Prostate gland (tissue), 2 donors: Measurements from ENCODE around the gene HDAC4.

Experiments
- POLR2A ChIP-seq: fragments of 450-650 bp; IDR thresholded peaks from one replicate; pipeline ENCODE4 v1.6.1; 2016; ENCODE audit warnings: antibody characterized with exemption, mild to moderate bottlenecking
- POLR2AphosphoS5 ChIP-seq: sonication (generic); formaldehyde crosslinking; IDR thresholded peaks from one replicate; pipeline ENCODE4 v1.6.1; 2017; ENCODE audit warnings: antibody characterized with exemption
- TF ChIP-seq, protein P1 (sequence below), 4 experiments: fragments of 200-600 bp in 2 of 4; fragments of 450-650 bp in 2 of 4; sonication (generic) in 2 of 4; IDR thresholded peaks; 1 replicate in 3 of 4; 2 replicates in 1 of 4; pipeline ENCODE4 v1.5.1; 2016 to 2019; ENCODE audit warnings: antibody characterized with exemption in 4 of 4, mild to moderate bottlenecking in 2 of 4, moderate library complexity in 2 of 4

DNA sequence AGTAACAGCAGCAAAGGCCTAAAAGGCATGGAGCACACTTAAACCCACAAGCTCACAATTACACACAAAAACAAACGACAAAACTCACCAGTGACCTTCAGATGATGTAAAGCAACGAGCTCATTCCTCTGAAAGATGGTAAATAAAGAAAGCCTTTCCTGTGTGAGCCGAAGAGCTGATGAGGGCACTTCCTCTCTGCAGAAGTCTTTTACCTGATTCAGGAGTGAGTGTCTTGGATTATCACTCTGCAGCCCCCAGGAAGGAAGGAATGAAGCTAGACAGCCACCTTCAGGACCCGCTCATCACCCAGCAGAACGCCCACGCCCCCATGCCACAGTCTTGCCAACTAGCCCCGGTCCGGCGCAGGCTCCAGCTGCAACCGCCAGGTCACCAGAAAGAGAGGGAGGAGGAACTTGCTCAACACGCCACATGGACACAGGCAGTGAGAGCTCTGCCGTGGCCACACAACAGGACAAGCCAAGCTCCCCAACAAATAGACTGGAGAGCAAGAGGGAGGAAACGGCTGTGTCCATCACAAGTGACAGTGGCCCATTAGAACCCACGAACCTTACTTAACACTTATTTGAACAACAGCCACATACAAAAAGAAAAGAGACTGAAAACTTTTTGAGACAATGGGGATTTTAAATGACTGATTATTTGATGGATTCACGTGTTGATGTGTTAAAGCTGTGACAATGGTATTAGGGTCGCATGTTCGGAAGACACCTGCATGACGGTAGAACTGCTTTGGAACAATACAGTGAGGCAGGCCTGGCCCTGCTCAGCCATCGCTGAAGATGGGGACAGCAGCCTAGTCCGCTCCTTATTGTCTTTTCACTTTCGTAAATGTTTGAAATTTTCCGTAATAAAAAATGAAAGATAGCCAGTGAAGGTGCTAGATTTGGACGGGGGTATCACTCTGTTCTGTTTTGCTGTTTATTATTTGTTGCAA, 127.3 kb downstream of the HDAC4 start:
- TF ChIP-seq, protein P1, sequence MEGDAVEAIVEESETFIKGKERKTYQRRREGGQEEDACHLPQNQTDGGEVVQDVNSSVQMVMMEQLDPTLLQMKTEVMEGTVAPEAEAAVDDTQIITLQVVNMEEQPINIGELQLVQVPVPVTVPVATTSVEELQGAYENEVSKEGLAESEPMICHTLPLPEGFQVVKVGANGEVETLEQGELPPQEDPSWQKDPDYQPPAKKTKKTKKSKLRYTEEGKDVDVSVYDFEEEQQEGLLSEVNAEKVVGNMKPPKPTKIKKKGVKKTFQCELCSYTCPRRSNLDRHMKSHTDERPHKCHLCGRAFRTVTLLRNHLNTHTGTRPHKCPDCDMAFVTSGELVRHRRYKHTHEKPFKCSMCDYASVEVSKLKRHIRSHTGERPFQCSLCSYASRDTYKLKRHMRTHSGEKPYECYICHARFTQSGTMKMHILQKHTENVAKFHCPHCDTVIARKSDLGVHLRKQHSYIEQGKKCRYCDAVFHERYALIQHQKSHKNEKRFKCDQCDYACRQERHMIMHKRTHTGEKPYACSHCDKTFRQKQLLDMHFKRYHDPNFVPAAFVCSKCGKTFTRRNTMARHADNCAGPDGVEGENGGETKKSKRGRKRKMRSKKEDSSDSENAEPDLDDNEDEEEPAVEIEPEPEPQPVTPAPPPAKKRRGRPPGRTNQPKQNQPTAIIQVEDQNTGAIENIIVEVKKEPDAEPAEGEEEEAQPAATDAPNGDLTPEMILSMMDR (IDR thresholded peaks at IDR 0.05) = no peak
- TF ChIP-seq POLR2A (no peak), POLR2AphosphoS5 (no peak)
